GM19193 (cell line): Measurements from ENCODE around the gene GAS1.

ENCODE experiments used
- POLR2A ChIP-seq: IDR thresholded peaks from 4 replicates; pipeline ENCODE4 v1.6.1; 2011; ENCODE audit not compliant: insufficient read depth, insufficient read length; ENCODE audit errors: extremely low read depth

The GAS1 gene

DNA sequence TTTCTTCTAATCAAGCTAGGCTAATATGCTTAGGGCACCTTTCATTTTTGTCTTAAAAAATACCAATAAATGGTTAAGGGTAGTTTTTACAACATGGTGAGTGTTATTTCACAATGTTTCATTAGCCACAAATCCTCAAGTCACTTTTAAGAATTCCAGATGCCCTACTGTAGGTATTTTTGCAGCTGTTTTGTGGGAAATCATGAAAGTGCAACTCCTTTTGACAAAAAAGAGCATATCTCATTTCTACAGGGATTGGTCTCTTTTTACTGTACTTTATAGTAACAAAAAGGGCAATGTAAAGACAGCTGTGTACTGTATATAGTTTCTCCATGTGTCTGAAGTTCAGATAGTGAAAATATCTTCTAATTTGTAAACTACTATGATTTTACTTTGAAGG is 28.3 kb upstream of the GAS1 start:
- TF ChIP-seq POLR2A = no peak

DNA sequence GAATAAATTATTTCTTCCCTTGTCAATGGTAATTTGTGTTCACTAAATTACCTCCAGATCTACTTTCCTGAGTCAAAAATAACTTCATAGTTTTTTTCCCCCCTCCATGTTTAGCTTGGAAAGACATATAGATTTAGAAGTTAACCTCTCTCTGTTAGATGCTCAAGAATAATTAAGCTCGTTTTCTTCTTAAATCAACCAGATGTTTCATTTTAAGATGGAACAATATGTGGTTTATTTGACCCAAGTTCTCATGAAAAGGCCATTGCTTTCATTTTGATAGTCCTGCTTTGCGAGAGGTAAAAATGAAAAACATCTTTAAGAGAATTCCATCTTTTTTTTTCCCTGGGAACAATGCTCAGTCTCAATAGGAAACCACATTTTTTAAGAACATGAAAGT is 27.7 kb upstream of the GAS1 start:
- TF ChIP-seq POLR2A = no peak

DNA sequence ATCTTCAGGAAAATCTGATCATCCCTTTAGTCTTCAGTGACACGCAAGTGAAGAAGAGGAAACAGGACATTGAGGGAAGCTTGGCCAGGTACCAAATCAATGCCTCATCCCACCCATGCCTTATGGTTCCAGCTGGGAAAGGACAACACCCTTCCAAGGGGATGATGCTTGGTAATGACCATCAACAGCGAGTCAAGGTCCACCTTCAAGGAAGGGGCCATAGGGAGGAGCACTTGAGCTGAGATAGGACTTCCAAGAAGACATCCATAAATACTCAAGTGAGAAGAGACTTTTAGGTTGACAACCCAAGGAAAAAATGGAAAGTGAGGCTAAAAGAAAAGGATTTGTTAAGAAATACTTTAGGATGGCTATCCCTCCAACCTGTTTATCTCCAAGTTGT is 27.1 kb upstream of the GAS1 start:
- TF ChIP-seq POLR2A = no peak

DNA sequence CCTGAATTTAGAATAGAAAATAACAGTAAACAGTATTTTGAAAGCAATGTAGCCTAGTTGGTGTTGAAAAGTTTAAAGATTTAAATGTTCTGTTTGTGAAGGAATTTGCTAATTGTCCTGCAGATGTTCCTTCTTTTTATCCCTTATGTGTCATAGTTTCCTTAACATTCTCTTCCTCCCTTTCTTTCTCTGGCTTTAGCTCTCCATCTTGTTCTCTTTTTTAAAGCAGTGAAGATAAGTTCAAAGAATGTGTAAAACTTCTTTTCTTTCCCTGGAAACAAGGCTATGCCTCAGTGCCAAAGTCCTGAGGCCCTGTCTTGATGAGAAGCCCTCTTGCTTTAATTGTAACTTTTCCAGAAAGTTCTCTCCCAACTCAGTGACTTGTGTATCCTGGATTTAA is 24.4 kb upstream of the GAS1 start:
- no peak for TF ChIP-seq POLR2A

DNA sequence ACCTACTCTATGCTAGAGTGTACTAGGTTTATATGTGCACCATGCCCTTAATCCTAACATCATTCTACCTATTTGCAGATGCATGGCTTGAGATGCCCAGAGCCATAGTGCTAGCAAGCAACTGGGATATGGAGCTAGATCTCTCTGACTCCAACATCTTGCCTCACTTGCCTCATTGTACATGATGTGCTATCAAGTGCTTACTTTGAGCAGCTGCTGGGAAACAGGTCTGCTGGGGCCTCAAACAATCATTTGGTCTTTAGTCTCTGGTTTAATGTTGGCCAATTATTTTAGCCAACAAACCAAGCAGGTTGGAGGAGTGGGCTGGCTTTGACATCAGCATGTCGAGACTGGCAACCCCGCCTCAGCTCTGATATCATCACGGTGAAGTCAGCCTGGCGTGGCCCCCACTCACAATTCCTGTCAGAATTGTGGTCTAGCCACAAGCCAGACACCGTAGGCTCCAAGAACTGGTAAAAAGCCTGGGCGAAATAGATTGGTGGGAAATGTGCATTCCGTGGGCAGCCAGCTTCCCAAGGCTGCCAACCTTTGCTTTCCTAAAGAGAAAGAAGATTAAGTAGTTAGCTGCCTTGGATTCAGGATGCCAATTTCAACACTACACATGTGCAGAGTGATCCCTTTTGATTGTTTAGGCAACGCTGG is 21.1 kb upstream of the GAS1 start:
- TF ChIP-seq POLR2A = no peak

DNA sequence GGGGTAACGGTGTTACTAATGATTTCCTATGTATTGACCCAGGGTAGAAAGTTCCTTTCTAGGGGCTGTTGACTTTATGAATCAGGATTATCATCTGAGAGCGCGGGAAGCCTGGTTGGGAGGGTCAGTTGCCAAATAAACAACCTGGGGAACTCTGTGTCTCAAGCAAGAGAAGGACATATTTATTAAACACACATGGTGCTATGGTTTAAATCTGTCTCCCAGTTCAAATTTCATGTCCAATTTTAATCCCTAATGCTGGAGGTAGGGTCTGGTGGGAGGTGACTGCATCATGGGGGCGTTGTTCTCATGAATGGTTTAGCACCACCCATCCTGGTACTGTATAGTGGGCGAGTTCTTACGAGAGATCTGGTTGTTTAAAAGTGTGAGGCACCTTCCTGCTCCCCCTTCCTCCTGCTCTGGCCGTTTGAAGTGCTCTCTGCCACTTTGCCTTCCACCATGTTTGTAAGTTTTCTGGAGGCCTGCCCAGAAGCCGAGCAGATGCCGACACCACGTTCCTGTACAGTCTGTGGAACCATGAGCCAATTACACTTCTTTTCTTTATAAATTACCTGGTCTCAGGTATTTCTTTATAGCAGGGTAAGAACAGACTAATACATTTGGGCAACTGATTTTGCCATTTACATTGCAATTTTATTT is 19.7 kb upstream of the GAS1 start:
- TF ChIP-seq POLR2A = no peak

DNA sequence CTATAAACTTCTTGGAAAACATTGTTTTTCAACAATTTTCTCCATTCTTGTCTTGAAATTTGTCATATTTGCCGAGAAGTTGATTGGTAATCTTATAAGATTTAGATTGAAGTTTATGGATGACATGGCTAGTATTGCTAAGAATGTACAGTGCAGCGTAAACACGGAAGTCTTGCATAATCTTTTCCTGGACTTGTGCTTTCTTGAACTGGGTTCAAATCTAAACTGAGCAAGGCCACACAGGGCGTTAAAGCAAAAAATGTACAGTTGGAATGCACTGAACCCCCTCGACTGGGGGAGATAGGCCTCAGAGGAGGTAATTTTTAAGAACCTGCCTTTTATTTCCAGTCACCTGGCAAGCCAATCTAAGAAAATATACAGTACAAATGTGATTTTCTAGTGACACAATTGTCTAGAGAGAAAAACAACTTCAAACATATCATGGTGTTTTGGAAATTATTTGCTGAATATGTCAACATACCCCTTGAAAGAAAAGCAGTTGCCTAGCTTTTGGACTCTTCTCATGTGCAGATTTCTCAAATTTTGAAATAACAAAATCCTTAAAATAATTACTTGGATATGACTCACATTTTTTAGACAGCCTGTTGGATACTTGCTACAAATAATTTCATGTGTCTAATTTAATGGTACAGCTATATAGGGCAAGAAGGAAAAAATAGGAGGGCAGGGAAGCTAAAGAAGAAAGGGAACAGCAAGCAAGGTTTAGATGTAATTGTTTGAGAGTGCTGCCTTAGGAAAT is 18.5 kb upstream of the GAS1 start:
- no peak for TF ChIP-seq POLR2A

DNA sequence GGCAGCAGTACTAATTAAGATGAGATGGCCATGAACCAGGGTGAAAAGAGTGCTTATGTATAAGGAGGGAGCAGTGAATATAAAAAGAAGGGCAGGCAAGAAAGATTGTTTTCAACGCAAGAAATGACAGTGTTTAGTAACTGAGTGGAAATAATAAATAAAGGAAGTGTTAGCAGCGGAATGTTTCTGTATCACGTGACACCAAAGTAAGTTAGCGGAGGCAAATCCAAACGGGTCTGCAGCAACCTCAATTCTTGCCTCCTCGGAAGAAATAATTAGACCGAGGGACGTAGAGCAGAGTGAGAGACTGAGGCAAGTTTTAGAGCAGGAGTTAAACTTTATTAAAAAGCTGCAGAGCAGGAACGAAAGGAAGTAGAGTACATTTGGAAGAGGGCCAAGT is 15.4 kb upstream of the GAS1 start:
- no peak for TF ChIP-seq POLR2A

DNA sequence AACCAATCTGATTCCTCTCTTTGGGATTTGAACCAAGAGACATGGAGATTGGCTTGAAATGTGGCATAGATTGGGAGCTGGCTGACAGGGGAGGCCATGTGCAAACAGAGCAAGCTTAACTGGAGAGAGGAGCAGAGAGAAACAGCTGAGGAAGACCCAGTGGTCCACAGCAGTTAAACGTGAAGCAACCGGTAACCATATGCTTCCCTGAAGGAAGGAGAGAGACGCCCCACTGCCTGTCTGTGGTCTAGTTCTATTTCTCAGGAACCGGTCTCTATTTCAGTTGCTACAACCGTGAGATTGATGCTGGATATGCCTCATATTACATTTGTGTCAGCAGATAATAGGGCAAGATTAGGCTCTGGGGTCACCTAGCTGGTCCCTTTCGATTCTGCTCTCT is 13.6 kb upstream of the GAS1 start:
- no peak for TF ChIP-seq POLR2A

DNA sequence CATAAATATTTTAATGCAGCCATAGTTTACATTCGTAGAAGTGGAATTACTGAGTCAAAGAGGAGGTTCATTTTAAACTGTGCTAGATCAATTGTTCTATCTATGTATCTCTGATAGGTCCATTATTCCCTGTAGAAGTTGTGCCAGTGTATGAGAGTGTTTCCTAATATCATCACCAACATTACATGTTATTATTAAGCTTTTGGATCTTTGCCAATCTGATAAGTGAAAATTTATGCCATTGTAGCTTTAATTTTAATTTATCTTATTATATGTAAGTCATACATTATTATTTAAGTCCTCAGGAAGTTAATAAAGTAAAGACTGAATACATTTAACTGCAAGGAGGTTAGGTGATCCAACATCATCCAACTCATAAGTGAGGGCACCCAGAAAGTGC is 10.9 kb upstream of the GAS1 start:
- TF ChIP-seq POLR2A = no peak

DNA sequence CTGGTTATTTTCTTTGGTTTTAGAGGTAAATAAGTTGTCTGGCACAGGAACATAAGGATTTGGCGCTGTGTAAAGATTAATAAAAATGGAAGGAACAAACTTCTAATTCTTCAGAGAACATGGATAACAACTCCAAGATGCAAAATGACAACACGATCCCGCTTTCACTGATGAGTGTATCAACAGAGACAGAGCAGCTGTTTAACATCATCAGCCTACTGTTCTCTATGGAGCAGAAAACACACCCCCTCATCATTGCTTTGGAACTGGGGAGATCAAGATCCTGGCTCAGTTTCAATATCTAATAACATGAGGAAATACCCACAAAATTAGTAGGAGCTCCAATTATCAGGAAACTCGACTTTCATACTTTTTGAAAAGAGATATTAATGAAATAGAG is 8.3 kb upstream of the GAS1 start:
- no peak for TF ChIP-seq POLR2A

DNA sequence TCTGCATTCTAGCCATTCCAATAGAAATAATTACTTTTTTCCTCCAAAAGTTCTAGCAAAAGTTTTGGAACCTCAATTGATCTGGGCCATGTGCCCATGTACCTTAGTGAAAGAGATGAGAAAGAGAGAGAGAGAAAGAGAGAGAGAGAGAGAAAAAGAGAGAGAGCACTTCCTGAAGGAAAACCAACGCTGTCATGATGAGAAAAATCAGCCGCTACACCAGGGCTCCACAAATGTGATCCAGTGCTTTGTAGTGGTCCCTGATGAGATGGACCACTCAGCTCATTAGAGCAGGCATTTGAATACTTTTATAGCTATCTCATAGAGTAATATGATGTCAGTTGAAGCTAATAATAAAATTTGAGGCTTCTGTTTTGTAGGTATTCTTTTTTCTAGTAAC is 7.7 kb upstream of the GAS1 start:
- TF ChIP-seq POLR2A = no peak

DNA sequence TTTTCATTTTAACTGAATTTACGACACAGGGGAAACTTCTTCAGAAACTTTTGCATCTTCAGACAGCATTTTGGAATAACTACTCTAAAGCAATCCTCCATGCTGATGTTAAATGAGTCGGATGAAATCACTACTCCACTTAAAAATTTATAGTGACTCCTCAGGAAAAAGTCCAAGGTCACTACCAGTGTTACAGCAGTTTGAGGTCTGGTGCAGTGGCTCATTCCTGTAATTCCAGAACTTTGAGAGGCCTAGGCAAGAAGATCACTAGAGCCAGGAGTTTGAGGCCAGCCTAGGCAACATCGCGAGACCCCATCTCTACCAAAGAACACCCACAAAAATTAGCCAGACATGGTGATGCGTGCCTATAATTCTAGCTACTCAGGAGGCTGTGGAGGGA is 5.9 kb upstream of the GAS1 start:
- no peak for TF ChIP-seq POLR2A

DNA sequence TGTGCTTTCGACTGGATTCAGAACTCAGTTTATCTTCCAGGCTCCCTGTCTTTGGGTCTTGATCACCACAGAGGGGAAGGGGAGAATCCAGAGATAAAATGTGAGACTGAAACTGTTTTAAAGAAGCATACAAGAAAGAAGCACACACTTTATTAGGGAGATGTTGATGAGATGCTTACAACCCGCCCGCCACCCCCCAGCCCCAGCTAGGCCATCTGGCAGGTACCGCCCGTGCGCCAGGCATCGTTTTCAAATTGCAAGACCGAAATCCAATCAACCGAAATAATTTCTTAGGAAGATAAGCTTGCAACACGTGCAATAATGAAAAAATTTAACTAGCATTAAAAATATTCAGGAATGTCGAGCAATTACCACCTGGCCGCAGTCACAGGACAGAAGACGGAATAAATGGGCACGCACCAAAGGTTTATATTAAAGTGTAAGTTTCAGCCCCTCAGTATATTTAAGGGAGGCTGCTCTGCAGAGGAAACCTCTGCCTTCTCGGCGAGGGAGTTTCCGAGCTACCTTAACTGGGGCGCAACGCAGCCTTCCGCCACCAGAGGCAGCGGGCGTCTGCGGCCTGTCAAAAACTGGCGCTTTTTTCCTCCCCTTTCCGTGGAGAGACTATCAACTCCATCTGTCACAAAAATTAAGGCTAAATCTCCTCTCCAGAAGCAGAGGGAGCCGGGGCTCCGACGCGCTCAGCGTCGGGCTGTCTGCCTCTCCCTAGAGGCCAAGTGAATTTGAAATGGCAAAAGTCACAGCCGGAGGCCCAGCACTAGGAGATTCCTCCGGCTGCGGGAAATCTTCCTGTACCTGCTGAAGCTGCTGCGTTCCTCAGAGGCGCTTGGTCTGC is 996 bp upstream of the GAS1 start:
- TF ChIP-seq POLR2A = no peak
